Keratinocyte (primary cell): Measurements from ENCODE around the gene STK35. TPM values are rescaled to one million over a fixed set of nuclear protein-coding genes. Genes with fewer than 3 reads are reported as not detected.
"Not testable (repeated sequence)": the region's sequence is repeated elsewhere in the genome, so short reads cannot be mapped to it uniquely, and the experiment has no call there.

Experiments used
- DNase-seq: peaks from one replicate; pipeline ENCODE4 v3.0.0-alpha.2; 2011; ENCODE audit warnings: low read depth, missing footprints, low spot score
- FAIRE-seq: peaks from 2 replicates; lab custom pipeline; 2011; peaks lifted over from hg19 to GRCh38; lab: Jason Lieb, UNC
- H2AFZ ChIP-seq: 2 replicates; pipeline ENCODE4 v1.6.0; 2012; ENCODE audit warnings: low read length, control low read depth, inconsistent platforms; ENCODE audit not compliant: control insufficient read depth
- H3K27ac ChIP-seq: 2 replicates; pipeline ENCODE4 v1.5.1; 2011; ENCODE audit warnings: low read length; ENCODE audit not compliant: control insufficient read depth, insufficient read depth
- H3K27me3 ChIP-seq: 3 replicates; pipeline ENCODE4 v1.6.0; 2011; ENCODE audit warnings: low read length; ENCODE audit not compliant: control insufficient read depth, insufficient read depth; ENCODE audit errors: extremely low read depth
- H3K36me3 ChIP-seq, 2 experiments: 2 replicates in 1 of 2; 3 replicates in 1 of 2; pipeline ENCODE4 v1.5.1; 2011; ENCODE audit warnings: low read length in 2 of 2, mild to moderate bottlenecking in 1 of 2; ENCODE audit not compliant: control insufficient read depth in 2 of 2, insufficient read depth in 2 of 2; ENCODE audit errors: extremely low read depth in 1 of 2
- H3K4me1 ChIP-seq: 3 replicates; pipeline ENCODE4 v1.5.1; 2011; ENCODE audit warnings: low read length; ENCODE audit not compliant: control insufficient read depth, insufficient read depth; ENCODE audit errors: extremely low read depth
- H3K4me2 ChIP-seq: 3 replicates; pipeline ENCODE4 v1.6.0; 2011; ENCODE audit warnings: low read depth, low read length; ENCODE audit not compliant: control insufficient read depth, insufficient read depth; ENCODE audit errors: extremely low read depth
- H3K4me3 ChIP-seq, 3 experiments: fragments of 200-600 bp in 1 of 3; sonication (generic) in 1 of 3; 2 replicates in 2 of 3; 3 replicates in 1 of 3; pipeline ENCODE4 v1.5.1; 2011 to 2016; ENCODE audit warnings: low read length in 3 of 3, mild to moderate bottlenecking in 3 of 3, control low read depth in 2 of 3, inconsistent platforms in 1 of 3, low read depth in 1 of 3, mixed read lengths in 1 of 3, mixed run types in 1 of 3, moderate library complexity in 1 of 3; ENCODE audit not compliant: control insufficient read depth in 2 of 3, insufficient read depth in 2 of 3; ENCODE audit errors: extremely low read depth in 1 of 3
- H3K79me2 ChIP-seq: 2 replicates; pipeline ENCODE4 v1.6.0; 2012; ENCODE audit warnings: low read length; ENCODE audit not compliant: control insufficient read depth, insufficient read depth
- H3K9ac ChIP-seq: 3 replicates; pipeline ENCODE4 v1.6.0; 2011; ENCODE audit warnings: low read length; ENCODE audit not compliant: control insufficient read depth, insufficient read depth; ENCODE audit errors: extremely low read depth
- H3K9me1 ChIP-seq: 3 replicates; pipeline ENCODE4 v1.6.0; 2011; ENCODE audit warnings: low read length; ENCODE audit not compliant: control insufficient read depth, insufficient read depth; ENCODE audit errors: extremely low read depth
- H3K9me3 ChIP-seq: 2 replicates; pipeline ENCODE4 v1.5.1; 2012; ENCODE audit warnings: low read depth, low read length; ENCODE audit not compliant: control insufficient read depth
- H4K20me1 ChIP-seq: 3 replicates; pipeline ENCODE4 v1.6.0; 2011; ENCODE audit warnings: low read length; ENCODE audit not compliant: control insufficient read depth, insufficient read depth; ENCODE audit errors: extremely low read depth
- CTCF ChIP-seq, 3 experiments: IDR thresholded peaks in 1 of 3; conservative IDR thresholded peaks in 1 of 3; optimal IDR thresholded peaks in 1 of 3; 2 replicates in 2 of 3; 3 replicates in 1 of 3; pipeline versions ENCODE3 to v1.5.1; 2011; ENCODE audit warnings: low read length in 3 of 3, mild to moderate bottlenecking in 3 of 3, moderate library complexity in 2 of 3, control low read depth in 1 of 3, inconsistent platforms in 1 of 3; ENCODE audit not compliant: insufficient read depth in 2 of 3; ENCODE audit errors: extremely low read depth in 1 of 3
- EZH2 ChIP-seq: IDR thresholded peaks from one replicate; pipeline ENCODE4 v1.6.1; 2012; ENCODE audit warnings: inconsistent platforms, mild to moderate bottlenecking, low read length, moderate library complexity
- dilution Hi-C: fragments of 300-500 bp; cut with MboI; formaldehyde crosslinking; loops from one replicate; pipeline ENCODE4 v1.7.0; 2020; ENCODE audit warnings: low sequenced_read_pairs; ENCODE audit not compliant: extremely low pct_ligation_motif_present
- polyA plus RNA-seq, 5 experiments: library from polyadenylated mRNA; depleted of rRNA in 3 of 5; stranded (reverse) in 3 of 5; stranded (forward) in 1 of 5; unstranded in 1 of 5; fragments of >200 nt; gene quantifications; 1 replicate in 1 of 5; 2 replicates in 3 of 5; 3 replicates in 1 of 5; pipeline versions ENCODE4 v1.2.1 to v1.2.3, GENCODE V29; 2011 to 2012; ENCODE audit warnings: missing spikeins in 2 of 5, low read depth in 1 of 5, low replicate concordance in 1 of 5

Gene STK35
- polyA plus RNA-seq, 1 donor (not counting 4 experiments of a cell fraction or from before 2014, with no cell fraction given), result 6.5 TPM

- no peaks in the 10 kb centered on the region for H3K36me3 ChIP-seq
- peaks cover 10% of the 10 kb centered on the region for H3K27me3 ChIP-seq
- H2AFZ ChIP-seq, result no peak overlapping the region
- H3K9me1 ChIP-seq, result no peaks in the 10 kb centered on the region
- no peak overlapping the region for H3K4me2 ChIP-seq
- TF ChIP-seq CTCF (optimal IDR thresholded peaks at IDR 0.05 in 1 of 3, IDR thresholded peaks at IDR 0.05 in 1 of 3, conservative IDR thresholded peaks at IDR 0.05 in 1 of 3; ENCODE audit: extremely low read depth in 1 of 3, insufficient read depth in 2 of 3, low read length in 3 of 3) (no peak), EZH2 (no peak)
- no peaks in the 10 kb centered on the region for H3K79me2 ChIP-seq
- no peak overlapping the region for H3K9ac ChIP-seq
- H3K27ac ChIP-seq, result no peak overlapping the region
- peaks cover 7% of the 10 kb centered on the region for H4K20me1 ChIP-seq
- dilution Hi-C loops, result no loop called here
- no peak overlapping the region for H3K4me3 ChIP-seq
- no peaks in the 10 kb centered on the region for H3K9me3 ChIP-seq
- H3K4me1 ChIP-seq, result no peaks in the 10 kb centered on the region
- FAIRE-seq (no peak), DNase-seq (no peak)
These were observed 69.7 kb downstream of the STK35 start for GRCh38 chr20:2171266-2171790.

- FAIRE-seq, H3K9me1 ChIP-seq, H3K36me3 ChIP-seq, H3K4me1 ChIP-seq, dilution Hi-C loops, H3K4me3 ChIP-seq, H3K9ac ChIP-seq, H2AFZ ChIP-seq, H4K20me1 ChIP-seq, H3K27ac ChIP-seq, DNase-seq, H3K79me2 ChIP-seq, H3K9me3 ChIP-seq, H3K4me2 ChIP-seq: not testable (repeated sequence)
- H3K27me3 ChIP-seq, result peaks cover 14% of the 10 kb centered on the region
These were observed 70.2 kb downstream of the STK35 start for GRCh38 chr20:2171840-2172239.
